IMR-90 (cell line): ENCODE measurements around the gene RARB.

Experiments used
- CTCF ChIP-seq: conservative IDR thresholded peaks from 2 replicates; pipeline ENCODE4 v1.5.1; 2012; ENCODE audit warnings: mild to moderate bottlenecking, low read depth, low read length, improper control_type of control experiment
- FOS ChIP-seq: fragments of 150-350 bp; IDR thresholded peaks from 2 replicates; pipeline ENCODE4 v1.6.1; 2016; ENCODE audit warnings: low read depth, low read length
- RFX5 ChIP-seq: IDR thresholded peaks from 2 replicates; pipeline ENCODE4 v1.8.0; 2012; ENCODE audit warnings: low read depth, mild to moderate bottlenecking, low read length, moderate library complexity

GRCh38 chr3:25594007-25594502 lies 166.0 kb downstream of the RARB start:
- TF ChIP-seq CTCF = peak; percentile 89
- no peak for TF ChIP-seq RFX5
- no peak for TF ChIP-seq FOS
